ENCODE measurements around the gene UBE2F.

The UBE2F gene

DNA sequence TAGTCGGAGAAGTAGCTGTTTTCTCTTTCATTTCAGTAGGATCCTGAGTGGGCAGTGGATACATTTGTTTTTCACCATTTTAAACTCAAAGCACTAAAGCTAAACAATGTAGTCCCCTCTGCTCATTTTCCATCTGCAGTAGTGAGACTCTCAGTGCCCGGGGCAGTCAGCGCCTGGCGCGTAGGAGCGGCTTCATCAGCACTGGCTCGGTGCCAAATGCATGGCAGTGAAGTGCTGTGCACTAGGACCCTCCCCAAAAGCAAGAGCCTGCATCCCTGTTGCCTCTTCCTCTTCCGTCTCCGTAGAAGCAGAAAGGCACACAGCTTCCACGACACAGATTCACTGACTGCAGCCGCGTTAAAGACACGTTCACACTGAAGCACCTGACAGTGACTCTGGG is 114.3 kb downstream of the UBE2F start:
- DNase-seq (ENCODE audit: extremely low read depth, low read depth) = no peak
- no peak overlapping the region for H3K4me3 ChIP-seq (replicated peaks; ENCODE audit: low read depth, low read length)
- no peak for TF ChIP-seq CTCF (IDR thresholded peaks at IDR 0.05; ENCODE audit: low read depth, low read length, missing control alignments)

DNA sequence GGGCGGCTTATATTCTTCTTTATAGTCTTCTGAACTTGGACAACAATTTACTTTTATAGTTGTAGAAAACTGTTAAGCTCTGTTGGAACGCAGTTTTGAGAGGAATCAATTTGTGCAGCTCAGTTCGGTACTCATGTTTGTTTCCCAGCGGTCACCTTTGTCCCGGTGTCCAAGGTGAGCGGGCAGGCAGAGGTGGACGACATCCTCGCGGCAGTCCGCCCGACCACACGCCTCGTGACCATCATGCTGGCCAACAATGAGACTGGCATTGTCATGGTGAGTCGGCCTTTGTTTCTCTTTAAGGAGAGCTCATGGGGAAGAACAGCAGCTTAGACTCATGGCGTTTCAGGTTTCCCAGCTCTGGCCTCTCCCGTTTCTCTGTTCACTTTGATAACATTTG is 114.7 kb downstream of the UBE2F start:
- DNase-seq (ENCODE audit: extremely low read depth, low read depth) = no peak
- TF ChIP-seq CTCF (IDR thresholded peaks at IDR 0.05; ENCODE audit: low read depth, low read length, missing control alignments) = no peak

GRCh38 chr2:238082151-238082550 is 115.3 kb downstream of the UBE2F start:
- DNase-seq (ENCODE audit: extremely low read depth, low read depth) = no peak
- no peak for TF ChIP-seq CTCF (IDR thresholded peaks at IDR 0.05; ENCODE audit: low read depth, low read length, missing control alignments)

More for the DNA sequence above, 114.7 kb downstream of the UBE2F start:
- no peak overlapping the region for H3K4me3 ChIP-seq (replicated peaks; ENCODE audit: low read depth, low read length)

DNA sequence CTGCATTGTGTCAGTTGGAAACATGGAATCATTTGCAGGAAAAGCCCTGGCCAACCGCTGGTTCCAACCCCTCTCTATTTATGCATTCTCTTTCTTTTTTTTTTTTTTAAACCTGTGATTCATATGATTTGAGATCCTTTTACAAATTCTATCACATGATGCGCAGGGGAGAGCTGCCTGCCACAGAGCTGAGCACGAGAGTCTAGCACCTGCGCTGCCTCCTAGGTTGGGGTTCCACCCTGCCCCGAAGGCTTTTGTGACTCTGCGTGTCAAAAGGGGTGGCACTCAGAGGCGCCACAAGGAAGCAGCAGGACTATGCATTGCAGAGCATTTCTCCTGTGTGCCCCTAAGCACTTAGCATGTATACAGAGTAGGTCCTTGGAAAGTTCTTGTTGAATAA is 116.0 kb downstream of the UBE2F start:
- no peak for TF ChIP-seq CTCF (IDR thresholded peaks at IDR 0.05; ENCODE audit: low read depth, low read length, missing control alignments)
- no peak overlapping the region for H3K4me3 ChIP-seq (replicated peaks; ENCODE audit: low read depth, low read length)
- DNase-seq (ENCODE audit: extremely low read depth, low read depth) = no peak

More at GRCh38 chr2:238082151-238082550, 115.3 kb downstream of the UBE2F start:
- no peak overlapping the region for H3K4me3 ChIP-seq (replicated peaks; ENCODE audit: low read depth, low read length)

DNA sequence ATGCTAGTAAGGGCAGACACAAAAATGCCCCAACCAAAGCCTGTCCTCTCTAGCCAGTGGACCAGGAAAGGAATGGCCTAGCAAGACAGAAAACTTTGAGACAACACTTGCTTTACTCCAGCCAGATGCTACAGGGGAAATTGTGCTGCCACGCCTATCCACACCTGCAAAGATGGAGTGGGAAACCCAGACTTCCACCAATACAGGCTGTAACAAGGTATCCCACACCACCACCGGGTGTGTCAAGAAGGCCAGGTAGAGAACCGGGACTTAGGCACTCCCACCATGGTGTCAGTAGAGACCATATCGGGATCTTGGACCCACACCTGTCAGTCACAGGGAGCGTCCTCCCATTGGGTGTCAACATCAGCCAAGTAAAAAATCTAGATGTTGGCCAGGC is 117.1 kb downstream of the UBE2F start:
- no peak for TF ChIP-seq CTCF (IDR thresholded peaks at IDR 0.05; ENCODE audit: low read depth, low read length, missing control alignments)
- H3K4me3 ChIP-seq (replicated peaks; ENCODE audit: low read depth, low read length) = no peak overlapping the region
- DNase-seq (ENCODE audit: extremely low read depth, low read depth) = no peak

- no peak overlapping the region for H3K4me3 ChIP-seq (replicated peaks; ENCODE audit: low read depth, low read length)
- DNase-seq (ENCODE audit: extremely low read depth, low read depth) = no peak
- TF ChIP-seq CTCF (IDR thresholded peaks at IDR 0.05; ENCODE audit: low read depth, low read length, missing control alignments) = no peak
These were observed 117.9 kb downstream of the UBE2F start for GRCh38 chr2:238084761-238085160.

DNA sequence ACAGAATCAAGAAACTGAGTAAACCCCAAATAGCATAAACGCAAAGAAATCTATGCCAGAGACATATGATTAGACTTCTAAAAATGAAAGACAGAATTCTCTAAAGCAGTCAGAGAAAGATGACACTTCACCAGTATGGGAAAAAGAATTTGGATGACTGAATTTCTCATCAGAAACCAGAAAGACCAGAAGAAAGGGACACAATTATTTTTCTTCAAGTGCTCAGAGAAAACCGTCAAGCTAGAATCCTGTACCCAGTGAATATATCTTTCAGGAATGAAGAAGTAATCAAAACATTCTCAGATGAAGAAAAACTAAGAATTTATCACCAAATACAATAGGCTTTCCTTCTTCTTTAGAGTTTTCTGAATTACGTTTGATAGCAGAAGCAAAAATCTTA is 119.1 kb downstream of the UBE2F start:
- DNase-seq (ENCODE audit: extremely low read depth, low read depth) = no peak
- TF ChIP-seq CTCF (IDR thresholded peaks at IDR 0.05; ENCODE audit: low read depth, low read length, missing control alignments) = no peak
- no peak overlapping the region for H3K4me3 ChIP-seq (replicated peaks; ENCODE audit: low read depth, low read length)
